ENCODE measurements around the gene APOL4.

The APOL4 gene

GRCh38 chr22:36184433-36185025 is 17.1 kb downstream of the APOL4 start:
- H3K79me2 ChIP-seq (ENCODE audit: control insufficient read depth, insufficient read depth, low read length, unreplicated experiment): no peaks in the 10 kb centered on the region
- H3K4me1 ChIP-seq (ENCODE audit: control insufficient read depth, insufficient read depth, low read length, unreplicated experiment): no peaks in the 10 kb centered on the region
- H3K36me3 ChIP-seq (ENCODE audit: insufficient read depth, low read length): no peaks in the 10 kb centered on the region
- H3K27me3 ChIP-seq (ENCODE audit: insufficient read depth, low read length): no peaks in the 10 kb centered on the region
- H2AFZ ChIP-seq (ENCODE audit: low read length, unreplicated experiment): no peak overlapping the region
- H3K27ac ChIP-seq (ENCODE audit: low read depth, low read length): no peak overlapping the region
- H3K4me3 ChIP-seq (ENCODE audit: low read depth, low read length): no peak overlapping the region

DNA sequence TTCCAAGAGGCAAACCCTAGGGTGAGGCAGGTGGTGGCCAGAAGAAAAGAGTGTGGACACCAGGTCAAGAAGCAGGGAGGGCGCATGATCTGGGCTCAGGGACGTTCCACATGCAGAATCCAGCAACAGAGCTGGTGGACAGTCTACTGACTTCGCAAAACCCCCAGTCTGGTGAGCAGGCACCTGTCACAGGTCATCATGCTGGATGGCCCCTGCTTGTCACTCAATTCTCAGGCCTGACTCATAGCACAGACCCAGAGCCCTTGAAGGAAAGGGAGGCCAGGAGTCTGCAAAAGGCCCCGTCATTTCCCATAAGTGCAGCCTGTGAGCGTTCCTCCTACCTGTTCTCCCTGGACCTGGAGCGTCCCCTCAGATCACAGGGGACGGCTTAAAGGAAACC is 18.2 kb downstream of the APOL4 start:
- H2AFZ ChIP-seq (ENCODE audit: low read length, unreplicated experiment): no peak overlapping the region
- H3K4me1 ChIP-seq (ENCODE audit: control insufficient read depth, insufficient read depth, low read length, unreplicated experiment): no peaks in the 10 kb centered on the region
- H3K79me2 ChIP-seq (ENCODE audit: control insufficient read depth, insufficient read depth, low read length, unreplicated experiment): no peaks in the 10 kb centered on the region
- no peaks in the 10 kb centered on the region for H3K36me3 ChIP-seq (ENCODE audit: insufficient read depth, low read length)
- H3K27me3 ChIP-seq (ENCODE audit: insufficient read depth, low read length): no peaks in the 10 kb centered on the region
- no peak overlapping the region for H3K27ac ChIP-seq (ENCODE audit: low read depth, low read length)
- no peak overlapping the region for H3K4me3 ChIP-seq (ENCODE audit: low read depth, low read length)

- H3K4me3 ChIP-seq (ENCODE audit: low read depth, low read length): no peak overlapping the region
- H2AFZ ChIP-seq (ENCODE audit: low read length, unreplicated experiment): no peak overlapping the region
- H3K4me1 ChIP-seq (ENCODE audit: control insufficient read depth, insufficient read depth, low read length, unreplicated experiment): no peaks in the 10 kb centered on the region
- H3K79me2 ChIP-seq (ENCODE audit: control insufficient read depth, insufficient read depth, low read length, unreplicated experiment): no peaks in the 10 kb centered on the region
- no peaks in the 10 kb centered on the region for H3K36me3 ChIP-seq (ENCODE audit: insufficient read depth, low read length)
- no peak overlapping the region for H3K27ac ChIP-seq (ENCODE audit: low read depth, low read length)
- no peaks in the 10 kb centered on the region for H3K27me3 ChIP-seq (ENCODE audit: insufficient read depth, low read length)
Measured at GRCh38 chr22:36182857-36183256, 18.8 kb downstream of the APOL4 start.

DNA sequence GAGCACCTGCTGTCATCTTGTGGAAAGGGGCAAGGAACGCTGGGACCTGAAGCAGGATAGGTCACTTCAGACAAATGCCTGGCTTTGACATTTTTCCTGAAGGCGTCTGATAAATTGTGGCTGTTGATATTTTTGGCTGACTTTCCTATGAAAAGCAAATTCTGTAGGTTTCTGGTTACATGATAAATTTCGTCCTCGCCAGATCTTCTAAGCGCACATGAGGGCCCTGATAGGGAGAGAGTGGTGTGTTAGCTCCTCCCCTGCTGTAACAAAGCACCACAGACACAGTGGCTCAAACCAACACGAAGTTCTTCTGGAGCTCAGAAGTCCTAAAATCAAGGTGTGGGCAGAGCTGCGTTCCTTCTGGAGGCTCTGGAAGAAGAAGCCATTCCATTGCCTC is 19.6 kb downstream of the APOL4 start:
- Histone ChIP-seq H3K4me3 (ENCODE audit: low read depth, low read length) (no peak overlapping the region), H3K36me3 (ENCODE audit: insufficient read depth, low read length) (no peaks in the 10 kb centered on the region), H2AFZ (ENCODE audit: low read length, unreplicated experiment) (no peak overlapping the region), H3K27me3 (ENCODE audit: insufficient read depth, low read length) (no peaks in the 10 kb centered on the region), H3K79me2 (ENCODE audit: control insufficient read depth, insufficient read depth, low read length, unreplicated experiment) (no peaks in the 10 kb centered on the region), H3K27ac (ENCODE audit: low read depth, low read length) (no peak overlapping the region), H3K4me1 (ENCODE audit: control insufficient read depth, insufficient read depth, low read length, unreplicated experiment) (no peaks in the 10 kb centered on the region)

DNA sequence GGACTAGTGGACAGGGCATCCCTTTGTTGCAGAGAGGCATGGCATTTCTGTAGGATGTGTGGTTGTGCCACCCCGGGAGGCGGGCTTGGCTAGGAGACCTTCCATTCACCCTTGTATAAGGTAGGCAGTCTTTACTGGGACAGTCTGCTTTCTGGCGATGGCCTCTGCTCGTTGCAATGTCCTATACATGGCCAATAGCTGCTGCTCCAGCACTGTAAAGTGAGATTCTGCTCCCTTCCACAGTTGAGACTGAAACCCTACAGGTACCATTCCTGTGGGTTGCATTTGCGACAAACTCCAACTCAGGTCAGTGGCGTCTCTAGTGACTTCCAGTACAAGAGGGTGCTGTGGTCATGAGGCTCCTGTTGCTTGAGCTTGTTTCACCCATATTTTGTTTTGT is 20.7 kb downstream of the APOL4 start:
- Histone ChIP-seq H3K79me2 (ENCODE audit: control insufficient read depth, insufficient read depth, low read length, unreplicated experiment) (no peaks in the 10 kb centered on the region), H3K4me3 (ENCODE audit: low read depth, low read length) (no peak overlapping the region), H3K27me3 (ENCODE audit: insufficient read depth, low read length) (no peaks in the 10 kb centered on the region), H3K4me1 (ENCODE audit: control insufficient read depth, insufficient read depth, low read length, unreplicated experiment) (no peaks in the 10 kb centered on the region), H2AFZ (ENCODE audit: low read length, unreplicated experiment) (no peak overlapping the region), H3K27ac (ENCODE audit: low read depth, low read length) (no peak overlapping the region), H3K36me3 (ENCODE audit: insufficient read depth, low read length) (no peaks in the 10 kb centered on the region)

- no peaks in the 10 kb centered on the region for H3K27me3 ChIP-seq (ENCODE audit: insufficient read depth, low read length)
- H3K4me1 ChIP-seq (ENCODE audit: control insufficient read depth, insufficient read depth, low read length, unreplicated experiment): no peaks in the 10 kb centered on the region
- H3K36me3 ChIP-seq (ENCODE audit: insufficient read depth, low read length): no peaks in the 10 kb centered on the region
- H3K27ac ChIP-seq (ENCODE audit: low read depth, low read length): no peak overlapping the region
- H2AFZ ChIP-seq (ENCODE audit: low read length, unreplicated experiment): no peak overlapping the region
- no peaks in the 10 kb centered on the region for H3K79me2 ChIP-seq (ENCODE audit: control insufficient read depth, insufficient read depth, low read length, unreplicated experiment)
- H3K4me3 ChIP-seq (ENCODE audit: low read depth, low read length): no peak overlapping the region
Measured at GRCh38 chr22:36180038-36180880, 21.4 kb downstream of the APOL4 start.

GRCh38 chr22:36177160-36177559 is 24.4 kb downstream of the APOL4 start:
- no peaks in the 10 kb centered on the region for H3K36me3 ChIP-seq (ENCODE audit: insufficient read depth, low read length)
- H3K4me1 ChIP-seq (ENCODE audit: control insufficient read depth, insufficient read depth, low read length, unreplicated experiment): no peaks in the 10 kb centered on the region
- no peaks in the 10 kb centered on the region for H3K27me3 ChIP-seq (ENCODE audit: insufficient read depth, low read length)
- no peak overlapping the region for H3K27ac ChIP-seq (ENCODE audit: low read depth, low read length)
- H2AFZ ChIP-seq (ENCODE audit: low read length, unreplicated experiment): no peak overlapping the region
- no peak overlapping the region for H3K4me3 ChIP-seq (ENCODE audit: low read depth, low read length)
- no peaks in the 10 kb centered on the region for H3K79me2 ChIP-seq (ENCODE audit: control insufficient read depth, insufficient read depth, low read length, unreplicated experiment)

DNA sequence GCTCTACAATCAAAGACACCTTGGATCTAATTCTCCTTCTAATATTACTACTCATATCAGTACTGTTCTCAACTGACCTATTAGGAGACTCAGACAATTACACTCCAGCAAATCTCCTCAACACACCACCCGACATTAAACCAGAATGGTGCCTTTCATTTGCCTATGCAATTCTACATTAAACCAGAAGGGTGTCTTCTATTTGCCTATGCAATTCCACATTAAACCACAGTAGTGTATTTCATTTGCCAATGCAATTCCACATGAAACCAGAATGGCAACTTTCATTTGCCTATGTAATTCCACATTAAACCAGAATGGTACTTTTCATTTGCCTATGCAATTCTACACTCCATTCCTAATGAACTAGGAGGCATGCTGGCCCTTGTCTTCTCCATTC is 25.7 kb downstream of the APOL4 start:
- Histone ChIP-seq H3K4me3 (ENCODE audit: low read depth, low read length) (no peak overlapping the region), H3K27me3 (ENCODE audit: insufficient read depth, low read length) (no peaks in the 10 kb centered on the region), H2AFZ (ENCODE audit: low read length, unreplicated experiment) (no peak overlapping the region), H3K4me1 (ENCODE audit: control insufficient read depth, insufficient read depth, low read length, unreplicated experiment) (no peaks in the 10 kb centered on the region), H3K27ac (ENCODE audit: low read depth, low read length) (no peak overlapping the region), H3K36me3 (ENCODE audit: insufficient read depth, low read length) (no peaks in the 10 kb centered on the region), H3K79me2 (ENCODE audit: control insufficient read depth, insufficient read depth, low read length, unreplicated experiment) (no peaks in the 10 kb centered on the region)

DNA sequence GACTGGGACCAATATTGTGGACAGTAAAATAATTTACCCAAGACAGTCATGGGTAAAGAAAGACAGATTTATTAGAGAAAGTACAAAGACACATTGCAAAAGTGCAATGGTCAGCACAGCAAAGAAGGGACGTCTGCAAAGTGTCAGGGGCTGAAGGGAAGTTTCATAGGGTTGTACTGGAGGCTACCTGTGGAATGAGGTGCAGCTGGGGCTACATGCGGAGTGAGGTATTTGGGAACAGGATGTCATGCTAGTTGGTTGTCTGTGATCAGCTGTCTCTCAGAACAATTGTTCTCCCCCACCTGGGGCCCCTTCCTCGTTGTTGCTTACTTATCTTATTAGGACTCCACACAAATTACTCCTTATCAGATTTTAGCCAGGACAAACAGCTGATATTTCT is 29.7 kb downstream of the APOL4 start:
- Histone ChIP-seq H3K27me3 (ENCODE audit: insufficient read depth, low read length) (no peaks in the 10 kb centered on the region), H3K4me3 (ENCODE audit: low read depth, low read length) (no peak overlapping the region), H3K27ac (ENCODE audit: low read depth, low read length) (no peak overlapping the region), H3K4me1 (ENCODE audit: control insufficient read depth, insufficient read depth, low read length, unreplicated experiment) (no peaks in the 10 kb centered on the region), H2AFZ (ENCODE audit: low read length, unreplicated experiment) (no peak overlapping the region), H3K36me3 (ENCODE audit: insufficient read depth, low read length) (no peaks in the 10 kb centered on the region), H3K79me2 (ENCODE audit: control insufficient read depth, insufficient read depth, low read length, unreplicated experiment) (no peaks in the 10 kb centered on the region)

DNA sequence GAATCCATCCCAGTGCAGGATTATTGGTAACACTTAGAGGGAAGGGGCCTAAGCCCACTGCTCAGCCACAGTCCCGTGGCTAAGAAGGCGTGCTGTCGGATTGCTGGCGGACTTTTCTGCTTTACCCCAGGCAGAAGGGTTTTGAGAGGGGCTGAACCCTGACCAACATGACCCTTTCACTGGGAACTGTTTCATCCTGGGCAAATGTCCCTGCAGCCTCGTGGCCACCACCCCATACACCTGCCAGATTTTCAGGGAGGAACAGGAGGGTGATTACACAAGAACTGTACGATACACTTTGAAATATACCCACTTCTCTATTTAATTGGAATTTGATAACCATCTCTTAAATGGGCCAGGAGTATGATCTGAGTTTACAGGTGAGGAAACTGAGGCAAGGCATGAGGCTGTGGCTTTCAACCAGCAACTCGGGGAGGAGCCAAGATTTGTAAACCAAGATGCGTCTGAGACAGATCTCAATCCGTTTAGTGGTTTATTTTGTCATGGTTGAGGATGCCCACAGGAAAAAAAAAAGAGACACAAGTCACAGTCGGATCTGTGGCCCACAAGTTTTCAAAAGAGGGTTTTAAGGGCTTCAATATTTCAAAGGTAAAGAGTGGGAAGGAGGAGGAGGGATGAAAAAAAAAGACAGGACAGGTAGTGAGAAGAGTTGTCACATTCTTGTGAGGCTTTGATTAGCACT is 34.9 kb downstream of the APOL4 start:
- no peaks in the 10 kb centered on the region for H3K27me3 ChIP-seq (ENCODE audit: insufficient read depth, low read length)
- H3K4me3 ChIP-seq (ENCODE audit: low read depth, low read length): no peak overlapping the region
- H2AFZ ChIP-seq (ENCODE audit: low read length, unreplicated experiment): no peak overlapping the region
- no peaks in the 10 kb centered on the region for H3K79me2 ChIP-seq (ENCODE audit: control insufficient read depth, insufficient read depth, low read length, unreplicated experiment)
- no peaks in the 10 kb centered on the region for H3K36me3 ChIP-seq (ENCODE audit: insufficient read depth, low read length)
- H3K4me1 ChIP-seq (ENCODE audit: control insufficient read depth, insufficient read depth, low read length, unreplicated experiment): peaks cover 4% of the 10 kb centered on the region
- no peak overlapping the region for H3K27ac ChIP-seq (ENCODE audit: low read depth, low read length)

GRCh38 chr22:36166086-36166485 is 35.5 kb downstream of the APOL4 start:
- peaks cover 8% of the 10 kb centered on the region for H3K4me1 ChIP-seq (ENCODE audit: control insufficient read depth, insufficient read depth, low read length, unreplicated experiment)
- H3K36me3 ChIP-seq (ENCODE audit: insufficient read depth, low read length): no peaks in the 10 kb centered on the region
- no peak overlapping the region for H3K4me3 ChIP-seq (ENCODE audit: low read depth, low read length)
- H3K79me2 ChIP-seq (ENCODE audit: control insufficient read depth, insufficient read depth, low read length, unreplicated experiment): no peaks in the 10 kb centered on the region
- H3K27ac ChIP-seq (ENCODE audit: low read depth, low read length): no peak overlapping the region
- no peak overlapping the region for H2AFZ ChIP-seq (ENCODE audit: low read length, unreplicated experiment)
- H3K27me3 ChIP-seq (ENCODE audit: insufficient read depth, low read length): no peaks in the 10 kb centered on the region

Data from ACC112 (cell line).